LNCAP (cell line): ENCODE results near the gene LBP.

Experiments
- TF ChIP-seq, protein P1 (sequence below): fragments of 450-650 bp; IDR thresholded peaks from 2 replicates; pipeline ENCODE4 v1.5.1; 2017; ENCODE audit warnings: mild to moderate bottlenecking

Gene LBP

DNA sequence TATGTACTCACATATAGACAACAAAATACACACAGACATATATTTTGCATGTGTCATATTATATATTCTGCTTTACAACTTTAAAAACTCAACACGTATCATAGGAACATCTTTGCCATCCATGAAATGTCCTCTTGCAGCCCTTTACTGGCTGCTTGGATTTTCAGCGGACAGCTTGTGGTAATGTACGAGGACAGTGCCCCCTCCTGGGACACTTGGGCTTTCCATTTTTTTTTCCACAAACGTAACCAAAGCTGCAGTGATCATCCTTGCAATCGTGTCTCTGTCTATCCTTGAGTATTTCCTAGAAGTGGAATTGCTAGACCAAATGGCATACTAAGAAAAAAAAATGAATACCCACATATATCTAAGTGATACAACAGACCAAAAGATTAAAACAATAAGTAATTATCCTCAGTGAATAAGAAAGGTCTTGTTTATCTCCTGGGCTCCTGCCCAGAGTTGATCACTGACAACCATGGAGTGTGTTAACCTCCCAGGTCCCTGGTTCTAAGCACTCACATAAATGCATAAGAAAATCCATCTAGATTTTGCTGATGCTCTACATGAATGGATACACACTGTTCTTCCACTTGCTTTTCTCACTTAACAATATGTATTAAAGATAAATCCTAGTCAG, 24.2 kb upstream of the LBP start:
- TF ChIP-seq, protein P1, sequence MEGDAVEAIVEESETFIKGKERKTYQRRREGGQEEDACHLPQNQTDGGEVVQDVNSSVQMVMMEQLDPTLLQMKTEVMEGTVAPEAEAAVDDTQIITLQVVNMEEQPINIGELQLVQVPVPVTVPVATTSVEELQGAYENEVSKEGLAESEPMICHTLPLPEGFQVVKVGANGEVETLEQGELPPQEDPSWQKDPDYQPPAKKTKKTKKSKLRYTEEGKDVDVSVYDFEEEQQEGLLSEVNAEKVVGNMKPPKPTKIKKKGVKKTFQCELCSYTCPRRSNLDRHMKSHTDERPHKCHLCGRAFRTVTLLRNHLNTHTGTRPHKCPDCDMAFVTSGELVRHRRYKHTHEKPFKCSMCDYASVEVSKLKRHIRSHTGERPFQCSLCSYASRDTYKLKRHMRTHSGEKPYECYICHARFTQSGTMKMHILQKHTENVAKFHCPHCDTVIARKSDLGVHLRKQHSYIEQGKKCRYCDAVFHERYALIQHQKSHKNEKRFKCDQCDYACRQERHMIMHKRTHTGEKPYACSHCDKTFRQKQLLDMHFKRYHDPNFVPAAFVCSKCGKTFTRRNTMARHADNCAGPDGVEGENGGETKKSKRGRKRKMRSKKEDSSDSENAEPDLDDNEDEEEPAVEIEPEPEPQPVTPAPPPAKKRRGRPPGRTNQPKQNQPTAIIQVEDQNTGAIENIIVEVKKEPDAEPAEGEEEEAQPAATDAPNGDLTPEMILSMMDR: peak; percentile 81

DNA sequence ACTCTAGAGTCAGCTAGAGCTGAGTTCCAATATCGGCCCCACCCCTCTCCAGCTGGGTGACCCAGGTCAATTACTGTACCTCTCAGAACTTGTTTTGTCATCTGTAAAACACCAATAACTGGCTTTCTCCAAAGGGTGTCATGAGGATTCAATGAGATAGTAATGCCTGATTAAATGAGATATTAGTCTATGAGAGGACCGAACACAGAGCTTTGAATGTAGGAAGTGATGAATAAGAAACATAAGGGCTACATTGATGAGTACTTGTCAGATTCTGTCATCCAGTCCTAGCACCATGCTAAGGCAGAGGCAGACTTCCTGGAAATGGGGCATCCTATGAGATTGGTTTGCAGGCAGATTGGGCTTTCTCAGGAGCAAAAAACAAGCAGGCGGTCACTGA, 22.1 kb upstream of the LBP start:
- TF ChIP-seq, protein P1: no peak

DNA sequence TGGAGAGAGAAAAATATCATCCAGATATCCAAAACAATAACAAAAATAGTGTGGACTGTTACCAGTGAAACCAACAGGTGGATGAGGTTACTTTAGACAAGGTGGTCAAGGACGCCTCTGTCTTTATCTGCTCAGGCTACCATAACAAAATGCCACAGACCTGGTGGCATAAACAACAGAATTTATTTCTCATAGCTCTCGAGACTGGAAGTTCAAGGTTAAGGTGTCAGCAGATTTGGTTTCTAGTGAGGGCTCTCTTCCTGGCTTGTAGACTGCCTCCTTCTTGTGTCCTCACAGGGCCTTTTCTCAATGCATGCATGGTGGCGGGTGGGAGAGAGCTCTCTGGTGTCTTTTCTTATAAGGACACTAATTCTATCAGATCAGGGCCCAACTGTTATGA, 21.1 kb upstream of the LBP start:
- TF ChIP-seq, protein P1: no peak

DNA sequence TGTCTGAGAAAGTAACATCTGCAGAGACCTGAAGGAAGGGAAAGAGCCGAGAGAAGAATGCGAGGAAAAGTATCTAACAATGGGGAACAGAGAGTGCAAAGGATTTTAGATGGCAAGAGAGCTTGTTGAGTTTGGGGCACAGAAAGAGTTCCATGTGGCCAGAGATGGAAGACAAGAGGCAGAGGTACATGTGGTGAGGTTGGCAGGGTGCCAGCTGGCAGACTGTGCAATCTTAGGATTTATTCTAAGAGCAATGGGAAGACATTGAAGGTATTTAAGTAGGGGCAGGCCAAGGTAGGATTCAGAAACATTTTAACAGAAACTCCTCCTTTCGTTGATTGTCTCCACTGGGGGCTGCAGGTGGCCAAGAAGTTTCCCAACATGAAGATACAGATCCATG, 20.4 kb upstream of the LBP start:
- TF ChIP-seq, protein P1: no peak

DNA sequence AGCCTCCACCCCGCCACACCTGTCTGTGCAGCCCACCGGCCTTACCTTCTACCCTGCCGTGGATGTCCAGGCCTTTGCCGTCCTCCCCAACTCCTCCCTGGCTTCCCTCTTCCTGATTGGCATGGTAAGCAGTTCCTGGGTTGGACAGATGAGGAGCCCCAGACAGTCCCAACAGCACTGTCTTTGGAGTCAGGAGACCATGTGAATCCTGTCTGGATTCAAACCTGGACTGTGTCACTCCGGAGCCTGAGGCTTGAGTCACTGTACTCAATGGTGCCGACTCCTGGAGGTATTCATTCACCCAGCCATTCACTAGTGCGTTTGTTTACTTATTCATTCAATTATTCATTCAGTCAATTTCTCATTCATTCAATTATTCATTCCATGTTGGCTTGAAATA, 20.0 kb upstream of the LBP start:
- TF ChIP-seq, protein P1: no peak

DNA sequence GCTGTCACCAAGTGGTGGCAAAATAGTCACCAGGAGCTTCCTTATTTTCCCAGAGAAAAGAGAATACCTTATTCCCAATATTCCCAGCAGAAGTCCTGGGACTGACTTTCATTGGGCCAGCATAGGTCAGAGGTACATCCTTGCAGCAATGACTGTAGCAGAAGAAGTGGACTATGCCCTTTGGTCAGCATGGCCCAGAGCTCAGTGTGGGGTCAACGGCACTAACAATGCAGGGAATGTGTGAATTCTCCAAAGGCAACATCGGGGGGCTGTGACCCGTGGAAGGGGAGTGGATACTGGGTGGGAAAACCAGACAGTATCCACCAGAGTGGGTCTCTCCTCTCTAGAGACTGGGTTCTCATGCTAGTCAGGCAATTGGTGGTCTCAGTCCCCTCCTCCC, 15.6 kb upstream of the LBP start:
- TF ChIP-seq, protein P1: no peak

DNA sequence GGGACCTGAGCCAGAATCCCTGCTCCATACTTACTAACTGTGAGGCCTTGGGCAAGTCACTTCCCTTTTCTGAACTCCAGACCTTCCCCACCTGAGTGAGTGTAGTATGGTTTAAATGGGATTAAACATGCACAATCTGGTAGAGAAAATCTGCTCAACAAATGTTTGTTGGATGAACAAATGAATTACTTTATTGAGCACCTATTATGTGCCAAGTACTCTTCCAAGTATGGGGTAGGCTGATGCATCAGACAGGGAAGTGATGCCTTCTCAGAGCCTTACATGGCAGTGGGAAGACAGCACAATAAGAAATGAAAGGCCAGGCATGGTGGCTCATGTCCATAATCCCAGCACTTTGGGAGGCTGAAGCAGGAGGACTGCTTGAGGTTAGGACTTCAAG, 15.0 kb upstream of the LBP start:
- TF ChIP-seq, protein P1: no peak

DNA sequence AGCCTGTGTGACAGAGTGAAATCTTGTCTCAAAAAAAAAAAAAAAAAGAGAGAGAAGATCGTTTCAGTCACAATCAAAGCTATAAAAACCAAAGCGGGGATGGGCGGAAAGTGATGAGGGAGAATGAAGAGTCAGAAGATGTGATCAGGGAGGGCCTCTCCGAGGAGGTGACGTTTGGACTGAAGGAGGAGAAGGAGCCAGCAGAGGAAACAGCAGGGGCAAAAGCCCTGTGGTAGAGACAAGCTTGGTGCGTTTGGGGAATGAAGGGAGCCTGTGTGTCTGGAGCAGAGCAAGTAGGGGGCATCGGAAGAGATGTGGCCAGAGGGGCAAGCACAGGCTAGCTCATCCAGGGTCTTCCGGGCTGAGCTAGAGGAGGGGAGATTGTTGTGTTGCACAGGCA, 14.5 kb upstream of the LBP start:
- TF ChIP-seq, protein P1: no peak
